T-helper 2 cell treated with Interferon-gamma antibody and Interleukin-4, amounts not matched to agents 5 μg/mL and 100 μg/mL, for 36 hours (primary cell): ENCODE results near the gene FAM221A.

Experiments used
- DNase-seq: peaks from one replicate; pipeline ENCODE4 v3.0.0; 2021; ENCODE audit warnings: low spot score
- H3K27ac Mint-ChIP-seq: one replicate; pipeline ENCODE4 v1.8.0; 2021; ENCODE audit warnings: mild to moderate bottlenecking, mixed read lengths
- H3K27me3 Mint-ChIP-seq: one replicate; pipeline ENCODE4 v1.8.0; 2021; ENCODE audit warnings: low read depth, mixed read lengths
- H3K36me3 Mint-ChIP-seq: one replicate; pipeline ENCODE4 v1.8.0; 2021; ENCODE audit warnings: low read depth, mixed read lengths
- H3K4me1 Mint-ChIP-seq: one replicate; pipeline ENCODE4 v1.8.0; 2021; ENCODE audit warnings: low read depth, mixed read lengths
- H3K4me3 Mint-ChIP-seq: one replicate; pipeline ENCODE4 v1.8.0; 2022; ENCODE audit warnings: mild to moderate bottlenecking, moderate library complexity, mixed read lengths
- H3K9me3 Mint-ChIP-seq: one replicate; pipeline ENCODE4 v1.8.0; 2021; ENCODE audit warnings: mixed read lengths

FAM221A gene

GRCh38 chr7:23679898-23680413 is at the start of gene FAM221A:
FAM221A (plus strand) TSS chr7:23680199; CDS start chr7:23680219, 20 bp downstream.
- H3K4me3 Mint-ChIP-seq, result peak within 1 kb of the TSS; percentile 86
- peak; percentile 77 for DNase-seq
- peaks cover 2% of the 10 kb centered on the region for H3K4me1 Mint-ChIP-seq
- H3K9me3 Mint-ChIP-seq, result no peaks in the 10 kb centered on the region
- no peak within 1 kb of the TSS for H3K27ac Mint-ChIP-seq
- H3K36me3 Mint-ChIP-seq, result no peaks in the 10 kb centered on the region
- H3K27me3 Mint-ChIP-seq, result peaks cover 20% of the 10 kb centered on the region

- Mint-ChIP-seq H3K27me3 (no peaks in the 10 kb centered on the region), H3K9me3 (no peaks in the 10 kb centered on the region), H3K27ac (no peak overlapping the region), H3K4me1 (no peaks in the 10 kb centered on the region), H3K36me3 (no peaks in the 10 kb centered on the region), H3K4me3 (no peak overlapping the region)
- DNase-seq, result no peak
Measured at GRCh38 chr7:23633417-23633816, 46.6 kb upstream of the FAM221A start.

- no peak for DNase-seq
- peaks cover 2% of the 10 kb centered on the region for H3K27me3 Mint-ChIP-seq
- no peaks in the 10 kb centered on the region for H3K4me1 Mint-ChIP-seq
- no peak overlapping the region for H3K27ac Mint-ChIP-seq
- no peaks in the 10 kb centered on the region for H3K36me3 Mint-ChIP-seq
- H3K4me3 Mint-ChIP-seq, result no peak overlapping the region
- H3K9me3 Mint-ChIP-seq, result no peaks in the 10 kb centered on the region
Measured at GRCh38 chr7:23645822-23646221, 34.2 kb upstream of the FAM221A start.

- Mint-ChIP-seq H3K4me3 (no peak overlapping the region), H3K27ac (no peak overlapping the region)
Measured at GRCh38 chr7:23653942-23654341, 26.1 kb upstream of the FAM221A start.

GRCh38 chr7:23654508-23654907 is 25.5 kb upstream of the FAM221A start:
- H3K36me3 Mint-ChIP-seq, result no peaks in the 10 kb centered on the region
- peaks cover 30% of the 10 kb centered on the region for H3K9me3 Mint-ChIP-seq
- peaks cover 2% of the 10 kb centered on the region for H3K27me3 Mint-ChIP-seq
- no peak for DNase-seq
- no peaks in the 10 kb centered on the region for H3K4me1 Mint-ChIP-seq
- no peak overlapping the region for H3K4me3 Mint-ChIP-seq
- no peak overlapping the region for H3K27ac Mint-ChIP-seq

More at GRCh38 chr7:23653942-23654341, 26.1 kb upstream of the FAM221A start:
- no peak for DNase-seq
- peaks cover 30% of the 10 kb centered on the region for H3K9me3 Mint-ChIP-seq
- no peaks in the 10 kb centered on the region for H3K36me3 Mint-ChIP-seq
- H3K27me3 Mint-ChIP-seq, result peaks cover 2% of the 10 kb centered on the region
- no peaks in the 10 kb centered on the region for H3K4me1 Mint-ChIP-seq

- peaks cover 30% of the 10 kb centered on the region for H3K9me3 Mint-ChIP-seq
- H3K27me3 Mint-ChIP-seq, result peaks cover under 1% of the 10 kb centered on the region
- DNase-seq, result no peak
- no peak overlapping the region for H3K27ac Mint-ChIP-seq
- no peak overlapping the region for H3K4me3 Mint-ChIP-seq
- no peaks in the 10 kb centered on the region for H3K4me1 Mint-ChIP-seq
- no peaks in the 10 kb centered on the region for H3K36me3 Mint-ChIP-seq
Measured at GRCh38 chr7:23655433-23655832, 24.6 kb upstream of the FAM221A start.

GRCh38 chr7:23658831-23659427 is 21.1 kb upstream of the FAM221A start:
- Mint-ChIP-seq H3K27me3 (no peaks in the 10 kb centered on the region), H3K4me1 (no peaks in the 10 kb centered on the region), H3K36me3 (no peaks in the 10 kb centered on the region), H3K27ac (no peak overlapping the region), H3K4me3 (no peak overlapping the region), H3K9me3 (peaks cover 24% of the 10 kb centered on the region)
- DNase-seq, result no peak

- DNase-seq, result no peak
- no peaks in the 10 kb centered on the region for H3K36me3 Mint-ChIP-seq
- no peak overlapping the region for H3K4me3 Mint-ChIP-seq
- H3K4me1 Mint-ChIP-seq, result no peaks in the 10 kb centered on the region
- H3K9me3 Mint-ChIP-seq, result peaks cover 9% of the 10 kb centered on the region
- H3K27ac Mint-ChIP-seq, result no peak overlapping the region
- no peaks in the 10 kb centered on the region for H3K27me3 Mint-ChIP-seq
Measured at GRCh38 chr7:23661385-23661784, 18.6 kb upstream of the FAM221A start.

- Mint-ChIP-seq H3K27me3 (no peaks in the 10 kb centered on the region), H3K4me1 (no peaks in the 10 kb centered on the region), H3K27ac (no peak overlapping the region), H3K4me3 (no peak overlapping the region), H3K36me3 (no peaks in the 10 kb centered on the region), H3K9me3 (no peaks in the 10 kb centered on the region)
- DNase-seq, result no peak
Measured at GRCh38 chr7:23662124-23662983, 17.6 kb upstream of the FAM221A start.

GRCh38 chr7:23662984-23663313 is 17.1 kb upstream of the FAM221A start:
- no peak overlapping the region for H3K27ac Mint-ChIP-seq
- DNase-seq, result no peak
- H3K4me3 Mint-ChIP-seq, result no peak overlapping the region
- no peaks in the 10 kb centered on the region for H3K27me3 Mint-ChIP-seq
- H3K36me3 Mint-ChIP-seq, result no peaks in the 10 kb centered on the region
- no peaks in the 10 kb centered on the region for H3K9me3 Mint-ChIP-seq
- H3K4me1 Mint-ChIP-seq, result no peaks in the 10 kb centered on the region

- DNase-seq, result no peak
- no peaks in the 10 kb centered on the region for H3K9me3 Mint-ChIP-seq
- no peaks in the 10 kb centered on the region for H3K27me3 Mint-ChIP-seq
- H3K4me1 Mint-ChIP-seq, result no peaks in the 10 kb centered on the region
- H3K27ac Mint-ChIP-seq, result no peak overlapping the region
- no peak overlapping the region for H3K4me3 Mint-ChIP-seq
- H3K36me3 Mint-ChIP-seq, result no peaks in the 10 kb centered on the region
Measured at GRCh38 chr7:23664122-23664521, 15.9 kb upstream of the FAM221A start.

- Mint-ChIP-seq H3K4me3 (no peak overlapping the region), H3K9me3 (no peaks in the 10 kb centered on the region), H3K27me3 (peaks cover 25% of the 10 kb centered on the region), H3K27ac (no peak overlapping the region), H3K36me3 (no peaks in the 10 kb centered on the region), H3K4me1 (no peaks in the 10 kb centered on the region)
- DNase-seq, result no peak
Measured at GRCh38 chr7:23672033-23672432, 8.0 kb upstream of the FAM221A start.

GRCh38 chr7:23680414-23681405 is 711 bp downstream of the FAM221A start:
- Mint-ChIP-seq H3K27ac (no peak overlapping the region), H3K4me1 (peaks cover 2% of the 10 kb centered on the region), H3K4me3 (peak overlapping the region; percentile 86), H3K9me3 (no peaks in the 10 kb centered on the region), H3K27me3 (peaks cover 13% of the 10 kb centered on the region), H3K36me3 (no peaks in the 10 kb centered on the region)
- peak; percentile 13 for DNase-seq
